Loucy (cell line): ENCODE measurements around the gene STX16.

Experiments used
- H2AFZ ChIP-seq: fragments of 200-600 bp; sonication (generic); 2 replicates; pipeline ENCODE4 v1.6.0; 2016; ENCODE audit warnings: antibody characterized with exemption, mild to moderate bottlenecking, low read length, moderate library complexity
- H3F3A ChIP-seq: fragments of 200-600 bp; 2 replicates; pipeline ENCODE4 v1.6.0; 2016; ENCODE audit warnings: antibody characterized with exemption, low read depth, mild to moderate bottlenecking
- H3K27me3 ChIP-seq: fragments of 200-600 bp; sonication (generic); 2 replicates; pipeline ENCODE4 v1.6.1; 2014; ENCODE audit warnings: low read length, mild to moderate bottlenecking; ENCODE audit not compliant: insufficient read depth, poor library complexity, severe bottlenecking
- H3K36me3 ChIP-seq: fragments of 200-600 bp; sonication (generic); 2 replicates; pipeline ENCODE4 v1.6.1; 2016; ENCODE audit warnings: low read length; ENCODE audit not compliant: insufficient read depth
- H3K4me1 ChIP-seq: fragments of 200-600 bp; sonication (generic); 2 replicates; pipeline ENCODE4 v1.5.1; 2014; ENCODE audit warnings: low read length, mild to moderate bottlenecking; ENCODE audit not compliant: insufficient read depth, poor library complexity, severe bottlenecking
- H3K4me2 ChIP-seq: fragments of 200-600 bp; sonication (generic); 2 replicates; pipeline ENCODE4 v1.6.0; 2014; ENCODE audit warnings: antibody characterized with exemption, low read length, low read depth, mild to moderate bottlenecking; ENCODE audit not compliant: poor library complexity, severe bottlenecking
- H3K4me3 ChIP-seq: fragments of 200-600 bp; sonication (generic); 2 replicates; pipeline ENCODE4 v1.5.1; 2014; ENCODE audit warnings: low read length, mild to moderate bottlenecking, mixed read lengths; ENCODE audit not compliant: poor library complexity, severe bottlenecking
- H3K79me2 ChIP-seq: fragments of 200-600 bp; sonication (generic); 2 replicates; pipeline ENCODE4 v1.6.1; 2014; ENCODE audit warnings: low read length; ENCODE audit not compliant: insufficient read depth
- H3K9ac ChIP-seq: fragments of 200-600 bp; sonication (generic); 2 replicates; pipeline ENCODE4 v1.6.0; 2014; ENCODE audit warnings: mild to moderate bottlenecking, low read depth, low read length, moderate library complexity; ENCODE audit not compliant: poor library complexity, severe bottlenecking
- H3K9me2 ChIP-seq: fragments of 200-600 bp; sonication (generic); replicated peaks from 2 replicates; pipeline ENCODE4 v1.6.1; 2016; ENCODE audit warnings: low read depth, low read length, mixed read lengths
- H3K9me3 ChIP-seq: fragments of 200-600 bp; sonication (generic); 2 replicates; pipeline ENCODE4 v1.6.1; 2014; ENCODE audit warnings: mild to moderate bottlenecking, antibody characterized with exemption, low read length, low read depth; ENCODE audit not compliant: insufficient read depth
- H4K20me1 ChIP-seq: fragments of 200-600 bp; sonication (generic); 2 replicates; pipeline ENCODE4 v1.6.0; 2014; ENCODE audit warnings: antibody characterized with exemption, low read length, mild to moderate bottlenecking; ENCODE audit not compliant: insufficient read depth, poor library complexity, severe bottlenecking
- EZH2phosphoT487 ChIP-seq: fragments of 200-600 bp; IDR thresholded peaks from 2 replicates; pipeline ENCODE4 v1.6.1; 2018; ENCODE audit warnings: antibody characterized with exemption, mild to moderate bottlenecking, moderate library complexity, borderline replicate concordance
- TF ChIP-seq, protein P1 (sequence below): fragments of 200-600 bp; sonication (generic); conservative IDR thresholded peaks from 2 replicates; pipeline ENCODE4 v1.5.1; 2014; ENCODE audit warnings: mild to moderate bottlenecking, antibody characterized with exemption, low read length

Gene STX16

DNA sequence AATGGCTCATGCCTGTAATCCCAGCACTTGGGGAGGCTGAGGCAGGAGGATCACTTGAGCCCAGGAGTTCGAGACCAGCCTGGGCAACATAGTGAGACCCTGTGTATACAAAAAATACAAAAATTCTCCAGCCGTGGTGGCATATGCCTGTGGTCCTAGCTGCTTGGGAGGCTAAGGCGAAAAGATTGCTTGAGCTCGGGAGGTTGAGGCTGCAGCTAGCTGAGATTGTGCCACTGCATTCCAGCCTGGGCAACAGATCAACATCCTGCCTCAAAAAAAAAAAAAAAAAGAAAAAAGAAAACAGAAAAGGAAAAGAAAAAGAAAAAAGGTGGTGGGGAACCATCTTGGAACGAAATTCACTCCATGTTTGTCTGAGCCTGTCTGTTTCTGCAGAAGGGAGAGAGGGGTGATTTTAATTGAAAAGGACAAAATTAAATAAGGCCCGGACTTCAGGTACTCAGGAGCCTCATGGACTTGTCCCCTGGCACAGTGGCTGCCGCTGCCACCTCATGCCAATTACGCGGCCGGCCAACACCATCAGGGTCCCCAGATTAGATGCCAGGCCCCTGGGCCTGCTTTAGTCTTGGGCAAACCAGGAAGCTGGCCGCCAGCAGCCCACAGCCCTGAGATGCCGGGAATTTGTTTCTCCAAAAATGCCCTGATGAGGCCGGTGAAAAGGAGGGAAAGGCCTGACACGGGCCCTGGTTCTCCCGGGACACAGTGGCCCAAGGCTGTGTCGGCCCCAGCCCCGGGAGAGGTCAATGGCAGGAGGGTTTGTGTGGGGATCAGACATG is 37.8 kb upstream of the STX16 start:
- H3K27me3 ChIP-seq = no peaks in the 10 kb centered on the region
- H3K4me1 ChIP-seq = no peaks in the 10 kb centered on the region
- H4K20me1 ChIP-seq = no peaks in the 10 kb centered on the region

DNA sequence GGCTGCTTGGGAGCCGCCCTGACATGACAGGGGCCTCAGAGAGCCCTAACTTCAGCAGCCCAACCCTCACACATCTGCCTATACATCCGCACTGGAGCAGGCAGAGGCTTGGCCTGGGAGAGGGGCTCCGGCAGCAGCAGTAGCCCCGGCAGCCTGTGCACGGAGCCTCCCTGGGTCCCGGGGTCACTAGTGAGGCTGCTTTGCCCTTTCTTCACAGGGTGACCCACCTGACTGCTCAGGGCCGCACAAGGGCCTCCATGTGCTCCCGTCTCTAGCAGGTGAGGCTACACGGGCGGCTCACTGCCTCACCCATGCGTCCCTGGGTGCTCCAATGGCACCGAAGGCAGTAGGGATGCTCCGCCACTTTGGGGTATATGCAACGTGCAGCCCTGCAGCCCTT is 36.7 kb upstream of the STX16 start:
- no peak overlapping the region for H2AFZ ChIP-seq
- H4K20me1 ChIP-seq = no peaks in the 10 kb centered on the region
- H3K9ac ChIP-seq = no peak overlapping the region
- no peaks in the 10 kb centered on the region for H3K27me3 ChIP-seq
- no peaks in the 10 kb centered on the region for H3K36me3 ChIP-seq
- H3F3A ChIP-seq = no peaks in the 10 kb centered on the region
- H3K9me3 ChIP-seq = no peaks in the 10 kb centered on the region
- no peaks in the 10 kb centered on the region for H3K79me2 ChIP-seq
- TF ChIP-seq, protein P1, sequence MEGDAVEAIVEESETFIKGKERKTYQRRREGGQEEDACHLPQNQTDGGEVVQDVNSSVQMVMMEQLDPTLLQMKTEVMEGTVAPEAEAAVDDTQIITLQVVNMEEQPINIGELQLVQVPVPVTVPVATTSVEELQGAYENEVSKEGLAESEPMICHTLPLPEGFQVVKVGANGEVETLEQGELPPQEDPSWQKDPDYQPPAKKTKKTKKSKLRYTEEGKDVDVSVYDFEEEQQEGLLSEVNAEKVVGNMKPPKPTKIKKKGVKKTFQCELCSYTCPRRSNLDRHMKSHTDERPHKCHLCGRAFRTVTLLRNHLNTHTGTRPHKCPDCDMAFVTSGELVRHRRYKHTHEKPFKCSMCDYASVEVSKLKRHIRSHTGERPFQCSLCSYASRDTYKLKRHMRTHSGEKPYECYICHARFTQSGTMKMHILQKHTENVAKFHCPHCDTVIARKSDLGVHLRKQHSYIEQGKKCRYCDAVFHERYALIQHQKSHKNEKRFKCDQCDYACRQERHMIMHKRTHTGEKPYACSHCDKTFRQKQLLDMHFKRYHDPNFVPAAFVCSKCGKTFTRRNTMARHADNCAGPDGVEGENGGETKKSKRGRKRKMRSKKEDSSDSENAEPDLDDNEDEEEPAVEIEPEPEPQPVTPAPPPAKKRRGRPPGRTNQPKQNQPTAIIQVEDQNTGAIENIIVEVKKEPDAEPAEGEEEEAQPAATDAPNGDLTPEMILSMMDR = no peak
- no peak for TF ChIP-seq EZH2phosphoT487
- no peak overlapping the region for H3K4me2 ChIP-seq
- no peak overlapping the region for H3K4me3 ChIP-seq
- no peaks in the 10 kb centered on the region for H3K9me2 ChIP-seq
- H3K4me1 ChIP-seq = no peaks in the 10 kb centered on the region

More for the DNA sequence above, 37.8 kb upstream of the STX16 start:
- Histone ChIP-seq H3K4me2 (no peak overlapping the region), H3K9me2 (no peaks in the 10 kb centered on the region), H3K9ac (no peak overlapping the region), H3K4me3 (no peak overlapping the region), H3F3A (no peaks in the 10 kb centered on the region), H3K9me3 (no peaks in the 10 kb centered on the region), H3K79me2 (no peaks in the 10 kb centered on the region), H2AFZ (no peak overlapping the region), H3K36me3 (no peaks in the 10 kb centered on the region)
- TF ChIP-seq EZH2phosphoT487 = no peak
- TF ChIP-seq, protein P1 = no peak

DNA sequence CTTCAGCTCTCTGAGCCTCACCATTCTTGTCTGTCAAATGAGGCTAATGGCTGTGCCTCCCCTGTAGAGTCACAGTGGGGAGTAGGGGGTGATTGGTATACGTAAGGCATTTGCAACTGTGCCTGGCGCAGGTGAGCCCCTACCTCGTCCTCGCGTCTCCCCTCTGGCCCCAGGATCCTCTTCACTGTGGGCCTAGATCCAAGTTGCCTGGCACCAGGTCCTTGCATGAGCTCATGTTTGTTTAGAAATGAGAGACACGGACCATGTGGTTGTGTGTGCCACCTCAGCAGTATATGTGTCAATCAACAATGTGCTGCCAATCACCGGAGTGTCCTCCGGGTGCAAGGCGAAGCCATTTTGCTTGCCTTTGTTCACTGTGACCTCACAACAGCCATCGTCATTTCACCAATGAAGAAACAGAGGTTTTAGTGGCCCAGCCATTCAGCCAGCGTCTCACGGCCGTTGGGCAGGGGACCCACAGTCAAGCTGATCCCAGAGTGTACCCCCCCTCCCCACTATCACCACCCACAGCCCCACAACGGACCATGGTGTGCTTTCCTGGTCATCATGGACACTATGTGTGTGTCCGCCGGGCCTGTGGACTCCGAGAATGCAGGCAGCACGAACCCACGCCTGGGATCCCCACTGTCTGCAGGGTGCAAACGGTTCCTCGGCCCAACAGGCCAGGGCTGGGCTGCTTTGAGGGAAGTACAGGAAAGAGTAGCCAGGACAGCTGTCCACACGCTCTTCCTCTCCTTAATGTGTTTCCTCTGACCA is 35.9 kb upstream of the STX16 start:
- Histone ChIP-seq H3K9me3 (no peaks in the 10 kb centered on the region), H3K27me3 (no peaks in the 10 kb centered on the region), H3K9me2 (no peaks in the 10 kb centered on the region), H3F3A (no peaks in the 10 kb centered on the region), H3K4me2 (no peak overlapping the region), H2AFZ (no peak overlapping the region), H3K4me1 (no peaks in the 10 kb centered on the region), H3K79me2 (no peaks in the 10 kb centered on the region), H3K4me3 (no peak overlapping the region), H3K9ac (no peak overlapping the region), H4K20me1 (no peaks in the 10 kb centered on the region), H3K36me3 (no peaks in the 10 kb centered on the region)
- no peak for TF ChIP-seq EZH2phosphoT487
- TF ChIP-seq, protein P1 = no peak
